HEK293 (cell line): ENCODE measurements around the gene NEURL4.

Experiments used
- GFI1B ChIP-seq: fragments of 450-650 bp; formaldehyde crosslinking; IDR thresholded peaks from 2 replicates; pipeline ENCODE4 v1.5.1; 2016; ENCODE audit warnings: missing biosample characterization, missing genetic modification characterization
- HOXD13 ChIP-seq: sonication (generic); formaldehyde crosslinking; IDR thresholded peaks from 2 replicates; pipeline ENCODE4 v1.8.0; 2022; ENCODE audit warnings: missing genetic modification reagents, borderline replicate concordance
- RBAK ChIP-seq: fragments of 450-650 bp; formaldehyde crosslinking; IDR thresholded peaks from 2 replicates; pipeline ENCODE4 v1.5.1; 2016; ENCODE audit warnings: missing biosample characterization, missing genetic modification characterization
- ZNF138 ChIP-seq: fragments of 450-650 bp; formaldehyde crosslinking; IDR thresholded peaks from 2 replicates; pipeline ENCODE4 v1.5.1; 2016; ENCODE audit warnings: missing biosample characterization, missing genetic modification characterization, borderline replicate concordance
- ZNF2 ChIP-seq: fragments of 450-650 bp; formaldehyde crosslinking; IDR thresholded peaks from 2 replicates; pipeline ENCODE4 v1.5.1; 2016; ENCODE audit warnings: missing biosample characterization, missing genetic modification characterization
- ZNF311 ChIP-seq: fragments of 450-650 bp; formaldehyde crosslinking; IDR thresholded peaks from 2 replicates; pipeline ENCODE4 v1.5.1; 2017; ENCODE audit warnings: missing biosample characterization, missing genetic modification characterization, borderline replicate concordance
- ZNF707 ChIP-seq: fragments of 450-650 bp; formaldehyde crosslinking; IDR thresholded peaks from 2 replicates; pipeline ENCODE4 v1.5.1; 2016; ENCODE audit warnings: missing biosample characterization, missing genetic modification characterization
- ZNF791 ChIP-seq: fragments of 450-650 bp; formaldehyde crosslinking; IDR thresholded peaks from 2 replicates; pipeline ENCODE4 v1.5.1; 2016; ENCODE audit warnings: missing biosample characterization, missing genetic modification characterization
- ZNF843 ChIP-seq: fragments of 450-650 bp; formaldehyde crosslinking; IDR thresholded peaks from 2 replicates; pipeline ENCODE4 v1.5.1; 2016; ENCODE audit warnings: missing biosample characterization, missing genetic modification characterization
- TF ChIP-seq, protein P1 (sequence below): fragments of 450-650 bp; formaldehyde crosslinking; IDR thresholded peaks from 2 replicates; pipeline ENCODE4 v1.5.1; 2016; ENCODE audit warnings: missing biosample characterization, missing genetic modification characterization
- TF ChIP-seq, protein P2 (sequence below): fragments of 450-650 bp; formaldehyde crosslinking; IDR thresholded peaks from 2 replicates; pipeline ENCODE4 v1.5.1; 2016; ENCODE audit warnings: missing biosample characterization, missing genetic modification characterization
- TF ChIP-seq, protein P3 (sequence below): fragments of 450-650 bp; formaldehyde crosslinking; IDR thresholded peaks from 2 replicates; pipeline ENCODE4 v1.5.1; 2016; ENCODE audit warnings: missing biosample characterization, missing genetic modification characterization
- TF ChIP-seq, protein P4 (sequence below): fragments of 450-650 bp; formaldehyde crosslinking; IDR thresholded peaks from 2 replicates; pipeline ENCODE4 v1.5.0; 2017; ENCODE audit warnings: missing biosample characterization, missing genetic modification characterization, borderline replicate concordance
- TF ChIP-seq, protein P5 (sequence below): fragments of 450-650 bp; formaldehyde crosslinking; IDR thresholded peaks from 2 replicates; pipeline ENCODE4 v1.5.1; 2017; ENCODE audit warnings: missing biosample characterization, missing genetic modification characterization
- TF ChIP-seq, protein P6 (sequence below): fragments of 450-650 bp; formaldehyde crosslinking; IDR thresholded peaks from 2 replicates; pipeline ENCODE4 v1.5.1; 2016; ENCODE audit warnings: missing biosample characterization, missing genetic modification characterization
- TF ChIP-seq, protein P7 (sequence below): sonication (generic); formaldehyde crosslinking; IDR thresholded peaks from 2 replicates; pipeline ENCODE4 v1.8.1; 2022; ENCODE audit warnings: mild to moderate bottlenecking, moderate library complexity, missing genetic modification reagents
- TF ChIP-seq, protein P8 (sequence below): fragments of 450-650 bp; formaldehyde crosslinking; conservative IDR thresholded peaks from 2 replicates; pipeline ENCODE4 v1.5.1; 2016; ENCODE audit warnings: low read depth, missing biosample characterization, missing genetic modification characterization

Gene NEURL4

DNA sequence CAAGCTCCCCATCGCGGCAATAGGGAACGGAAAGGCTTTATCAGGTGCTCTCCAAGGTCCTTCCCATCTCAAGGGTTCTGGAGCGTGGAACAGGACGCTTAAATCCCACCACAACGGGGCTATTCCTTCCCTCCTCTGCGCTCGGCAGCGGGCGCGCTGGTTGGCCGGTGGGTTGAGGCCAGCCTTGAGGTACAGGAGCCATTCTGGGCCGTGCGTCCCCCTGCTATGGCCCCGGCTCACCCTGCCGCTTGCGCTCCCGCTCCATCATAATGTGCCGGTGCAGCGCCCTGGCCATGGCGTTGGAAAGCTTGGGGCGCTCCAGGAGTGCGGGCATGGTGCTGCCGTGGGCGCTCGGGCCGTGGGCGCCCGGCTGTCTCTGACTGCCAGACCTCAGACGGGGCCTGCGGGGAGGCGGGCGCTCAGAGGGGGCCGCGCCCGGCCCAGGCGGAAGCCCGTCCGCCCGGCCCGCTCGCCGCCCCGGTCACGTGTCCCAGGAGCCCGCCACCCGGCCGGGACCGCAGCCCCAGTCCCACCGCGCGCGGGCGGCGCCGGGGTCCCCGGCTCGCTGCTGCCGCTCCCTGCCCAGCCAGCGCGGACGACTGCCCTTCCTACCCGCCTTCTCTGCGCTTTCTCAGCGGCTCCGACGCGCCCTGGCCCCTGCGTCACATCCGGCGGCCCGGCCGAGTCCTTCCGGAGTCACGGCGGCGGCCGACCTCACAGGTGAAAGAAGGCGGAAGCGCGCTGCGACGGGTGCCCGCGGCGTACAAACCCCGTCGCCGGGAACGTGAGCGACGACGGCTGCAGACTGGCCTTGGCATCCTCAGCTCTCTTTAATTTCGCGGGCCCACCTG lies 14.2 kb downstream of the NEURL4 start, which contains the start of gene GPS2 (continued):
- TF ChIP-seq, protein P1, sequence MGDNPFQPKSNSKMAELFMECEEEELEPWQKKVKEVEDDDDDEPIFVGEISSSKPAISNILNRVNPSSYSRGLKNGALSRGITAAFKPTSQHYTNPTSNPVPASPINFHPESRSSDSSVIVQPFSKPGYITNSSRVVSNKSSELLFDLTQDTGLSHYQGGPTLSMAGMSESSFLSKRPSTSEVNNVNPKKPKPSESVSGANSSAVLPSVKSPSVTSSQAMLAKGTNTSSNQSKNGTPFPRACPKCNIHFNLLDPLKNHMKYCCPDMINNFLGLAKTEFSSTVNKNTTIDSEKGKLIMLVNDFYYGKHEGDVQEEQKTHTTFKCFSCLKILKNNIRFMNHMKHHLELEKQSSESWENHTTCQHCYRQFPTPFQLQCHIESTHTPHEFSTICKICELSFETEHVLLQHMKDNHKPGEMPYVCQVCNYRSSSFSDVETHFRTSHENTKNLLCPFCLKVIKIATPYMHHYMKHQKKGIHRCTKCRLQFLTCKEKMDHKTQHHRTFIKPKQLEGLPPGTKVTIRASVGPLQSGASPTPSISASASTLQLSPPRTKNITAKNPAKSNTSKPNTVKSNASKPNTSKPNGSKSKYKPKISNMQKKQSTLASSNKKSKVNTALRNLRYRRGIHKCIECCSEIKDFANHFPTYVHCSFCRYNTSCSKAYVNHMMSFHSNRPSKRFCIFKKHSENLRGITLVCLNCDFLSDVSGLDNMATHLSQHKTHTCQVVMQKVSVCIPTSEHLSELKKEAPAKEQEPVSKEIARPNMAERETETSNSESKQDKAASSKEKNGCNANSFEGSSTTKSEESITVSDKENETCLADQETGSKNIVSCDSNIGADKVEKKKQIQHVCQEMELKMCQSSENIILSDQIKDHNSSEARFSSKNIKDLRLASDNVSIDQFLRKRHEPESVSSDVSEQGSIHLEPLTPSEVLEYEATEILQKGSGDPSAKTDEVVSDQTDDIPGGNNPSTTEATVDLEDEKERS (tag by site-specific recombination) = no peak
- TF ChIP-seq, protein P2, sequence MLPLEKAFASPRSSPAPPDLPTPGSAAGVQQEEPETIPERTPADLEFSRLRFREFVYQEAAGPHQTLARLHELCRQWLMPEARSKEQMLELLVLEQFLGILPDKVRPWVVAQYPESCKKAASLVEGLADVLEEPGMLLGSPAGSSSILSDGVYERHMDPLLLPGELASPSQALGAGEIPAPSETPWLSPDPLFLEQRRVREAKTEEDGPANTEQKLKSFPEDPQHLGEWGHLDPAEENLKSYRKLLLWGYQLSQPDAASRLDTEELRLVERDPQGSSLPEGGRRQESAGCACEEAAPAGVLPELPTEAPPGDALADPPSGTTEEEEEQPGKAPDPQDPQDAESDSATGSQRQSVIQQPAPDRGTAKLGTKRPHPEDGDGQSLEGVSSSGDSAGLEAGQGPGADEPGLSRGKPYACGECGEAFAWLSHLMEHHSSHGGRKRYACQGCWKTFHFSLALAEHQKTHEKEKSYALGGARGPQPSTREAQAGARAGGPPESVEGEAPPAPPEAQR = no peak
- no peak for TF ChIP-seq ZNF791 (tag by site-specific recombination)
- TF ChIP-seq, protein P3, sequence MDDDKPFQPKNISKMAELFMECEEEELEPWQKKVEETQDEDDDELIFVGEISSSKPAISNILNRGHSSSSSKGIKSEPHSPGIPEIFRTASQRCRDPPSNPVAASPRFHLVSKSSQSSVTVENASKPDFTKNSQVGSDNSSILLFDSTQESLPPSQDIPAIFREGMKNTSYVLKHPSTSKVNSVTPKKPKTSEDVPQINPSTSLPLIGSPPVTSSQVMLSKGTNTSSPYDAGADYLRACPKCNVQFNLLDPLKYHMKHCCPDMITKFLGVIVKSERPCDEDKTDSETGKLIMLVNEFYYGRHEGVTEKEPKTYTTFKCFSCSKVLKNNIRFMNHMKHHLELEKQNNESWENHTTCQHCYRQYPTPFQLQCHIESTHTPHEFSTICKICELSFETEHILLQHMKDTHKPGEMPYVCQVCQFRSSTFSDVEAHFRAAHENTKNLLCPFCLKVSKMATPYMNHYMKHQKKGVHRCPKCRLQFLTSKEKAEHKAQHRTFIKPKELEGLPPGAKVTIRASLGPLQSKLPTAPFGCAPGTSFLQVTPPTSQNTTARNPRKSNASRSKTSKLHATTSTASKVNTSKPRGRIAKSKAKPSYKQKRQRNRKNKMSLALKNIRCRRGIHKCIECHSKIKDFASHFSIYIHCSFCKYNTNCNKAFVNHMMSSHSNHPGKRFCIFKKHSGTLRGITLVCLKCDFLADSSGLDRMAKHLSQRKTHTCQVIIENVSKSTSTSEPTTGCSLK (tag by site-specific recombination) = no peak
- TF ChIP-seq RBAK (tag by site-specific recombination) = no peak
- no peak for TF ChIP-seq HOXD13
- TF ChIP-seq, protein P4, sequence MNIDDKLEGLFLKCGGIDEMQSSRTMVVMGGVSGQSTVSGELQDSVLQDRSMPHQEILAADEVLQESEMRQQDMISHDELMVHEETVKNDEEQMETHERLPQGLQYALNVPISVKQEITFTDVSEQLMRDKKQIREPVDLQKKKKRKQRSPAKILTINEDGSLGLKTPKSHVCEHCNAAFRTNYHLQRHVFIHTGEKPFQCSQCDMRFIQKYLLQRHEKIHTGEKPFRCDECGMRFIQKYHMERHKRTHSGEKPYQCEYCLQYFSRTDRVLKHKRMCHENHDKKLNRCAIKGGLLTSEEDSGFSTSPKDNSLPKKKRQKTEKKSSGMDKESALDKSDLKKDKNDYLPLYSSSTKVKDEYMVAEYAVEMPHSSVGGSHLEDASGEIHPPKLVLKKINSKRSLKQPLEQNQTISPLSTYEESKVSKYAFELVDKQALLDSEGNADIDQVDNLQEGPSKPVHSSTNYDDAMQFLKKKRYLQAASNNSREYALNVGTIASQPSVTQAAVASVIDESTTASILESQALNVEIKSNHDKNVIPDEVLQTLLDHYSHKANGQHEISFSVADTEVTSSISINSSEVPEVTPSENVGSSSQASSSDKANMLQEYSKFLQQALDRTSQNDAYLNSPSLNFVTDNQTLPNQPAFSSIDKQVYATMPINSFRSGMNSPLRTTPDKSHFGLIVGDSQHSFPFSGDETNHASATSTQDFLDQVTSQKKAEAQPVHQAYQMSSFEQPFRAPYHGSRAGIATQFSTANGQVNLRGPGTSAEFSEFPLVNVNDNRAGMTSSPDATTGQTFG (tag by site-specific recombination) = no peak
- TF ChIP-seq ZNF843 (tag by site-specific recombination) = no peak
- TF ChIP-seq, protein P5, sequence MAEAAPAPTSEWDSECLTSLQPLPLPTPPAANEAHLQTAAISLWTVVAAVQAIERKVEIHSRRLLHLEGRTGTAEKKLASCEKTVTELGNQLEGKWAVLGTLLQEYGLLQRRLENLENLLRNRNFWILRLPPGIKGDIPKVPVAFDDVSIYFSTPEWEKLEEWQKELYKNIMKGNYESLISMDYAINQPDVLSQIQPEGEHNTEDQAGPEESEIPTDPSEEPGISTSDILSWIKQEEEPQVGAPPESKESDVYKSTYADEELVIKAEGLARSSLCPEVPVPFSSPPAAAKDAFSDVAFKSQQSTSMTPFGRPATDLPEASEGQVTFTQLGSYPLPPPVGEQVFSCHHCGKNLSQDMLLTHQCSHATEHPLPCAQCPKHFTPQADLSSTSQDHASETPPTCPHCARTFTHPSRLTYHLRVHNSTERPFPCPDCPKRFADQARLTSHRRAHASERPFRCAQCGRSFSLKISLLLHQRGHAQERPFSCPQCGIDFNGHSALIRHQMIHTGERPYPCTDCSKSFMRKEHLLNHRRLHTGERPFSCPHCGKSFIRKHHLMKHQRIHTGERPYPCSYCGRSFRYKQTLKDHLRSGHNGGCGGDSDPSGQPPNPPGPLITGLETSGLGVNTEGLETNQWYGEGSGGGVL (tag by site-specific recombination) = peak; percentile 10; the same call in 1 of the 2 replicates
- no peak for TF ChIP-seq ZNF311 (tag by site-specific recombination)
- TF ChIP-seq, protein P6, sequence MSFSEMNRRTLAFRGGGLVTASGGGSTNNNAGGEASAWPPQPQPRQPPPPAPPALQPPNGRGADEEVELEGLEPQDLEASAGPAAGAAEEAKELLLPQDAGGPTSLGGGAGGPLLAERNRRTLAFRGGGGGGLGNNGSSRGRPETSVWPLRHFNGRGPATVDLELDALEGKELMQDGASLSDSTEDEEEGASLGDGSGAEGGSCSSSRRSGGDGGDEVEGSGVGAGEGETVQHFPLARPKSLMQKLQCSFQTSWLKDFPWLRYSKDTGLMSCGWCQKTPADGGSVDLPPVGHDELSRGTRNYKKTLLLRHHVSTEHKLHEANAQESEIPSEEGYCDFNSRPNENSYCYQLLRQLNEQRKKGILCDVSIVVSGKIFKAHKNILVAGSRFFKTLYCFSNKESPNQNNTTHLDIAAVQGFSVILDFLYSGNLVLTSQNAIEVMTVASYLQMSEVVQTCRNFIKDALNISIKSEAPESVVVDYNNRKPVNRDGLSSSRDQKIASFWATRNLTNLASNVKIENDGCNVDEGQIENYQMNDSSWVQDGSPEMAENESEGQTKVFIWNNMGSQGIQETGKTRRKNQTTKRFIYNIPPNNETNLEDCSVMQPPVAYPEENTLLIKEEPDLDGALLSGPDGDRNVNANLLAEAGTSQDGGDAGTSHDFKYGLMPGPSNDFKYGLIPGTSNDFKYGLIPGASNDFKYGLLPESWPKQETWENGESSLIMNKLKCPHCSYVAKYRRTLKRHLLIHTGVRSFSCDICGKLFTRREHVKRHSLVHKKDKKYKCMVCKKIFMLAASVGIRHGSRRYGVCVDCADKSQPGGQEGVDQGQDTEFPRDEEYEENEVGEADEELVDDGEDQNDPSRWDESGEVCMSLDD (tag by site-specific recombination) = peak; percentile 34; the same call in 1 of the 2 replicates
- TF ChIP-seq ZNF2 (tag by site-specific recombination) = no peak
- no peak for TF ChIP-seq ZNF138
- no peak for TF ChIP-seq GFI1B (tag by site-specific recombination)
- no peak for TF ChIP-seq ZNF707 (tag by site-specific recombination)
- TF ChIP-seq, protein P7, sequence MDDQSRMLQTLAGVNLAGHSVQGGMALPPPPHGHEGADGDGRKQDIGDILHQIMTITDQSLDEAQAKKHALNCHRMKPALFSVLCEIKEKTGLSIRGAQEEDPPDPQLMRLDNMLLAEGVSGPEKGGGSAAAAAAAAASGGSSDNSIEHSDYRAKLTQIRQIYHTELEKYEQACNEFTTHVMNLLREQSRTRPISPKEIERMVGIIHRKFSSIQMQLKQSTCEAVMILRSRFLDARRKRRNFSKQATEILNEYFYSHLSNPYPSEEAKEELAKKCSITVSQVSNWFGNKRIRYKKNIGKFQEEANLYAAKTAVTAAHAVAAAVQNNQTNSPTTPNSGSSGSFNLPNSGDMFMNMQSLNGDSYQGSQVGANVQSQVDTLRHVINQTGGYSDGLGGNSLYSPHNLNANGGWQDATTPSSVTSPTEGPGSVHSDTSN (CRISPR knock-in tag) = peak; percentile 55; the same call in 1 of the 2 replicates
- TF ChIP-seq, protein P8, sequence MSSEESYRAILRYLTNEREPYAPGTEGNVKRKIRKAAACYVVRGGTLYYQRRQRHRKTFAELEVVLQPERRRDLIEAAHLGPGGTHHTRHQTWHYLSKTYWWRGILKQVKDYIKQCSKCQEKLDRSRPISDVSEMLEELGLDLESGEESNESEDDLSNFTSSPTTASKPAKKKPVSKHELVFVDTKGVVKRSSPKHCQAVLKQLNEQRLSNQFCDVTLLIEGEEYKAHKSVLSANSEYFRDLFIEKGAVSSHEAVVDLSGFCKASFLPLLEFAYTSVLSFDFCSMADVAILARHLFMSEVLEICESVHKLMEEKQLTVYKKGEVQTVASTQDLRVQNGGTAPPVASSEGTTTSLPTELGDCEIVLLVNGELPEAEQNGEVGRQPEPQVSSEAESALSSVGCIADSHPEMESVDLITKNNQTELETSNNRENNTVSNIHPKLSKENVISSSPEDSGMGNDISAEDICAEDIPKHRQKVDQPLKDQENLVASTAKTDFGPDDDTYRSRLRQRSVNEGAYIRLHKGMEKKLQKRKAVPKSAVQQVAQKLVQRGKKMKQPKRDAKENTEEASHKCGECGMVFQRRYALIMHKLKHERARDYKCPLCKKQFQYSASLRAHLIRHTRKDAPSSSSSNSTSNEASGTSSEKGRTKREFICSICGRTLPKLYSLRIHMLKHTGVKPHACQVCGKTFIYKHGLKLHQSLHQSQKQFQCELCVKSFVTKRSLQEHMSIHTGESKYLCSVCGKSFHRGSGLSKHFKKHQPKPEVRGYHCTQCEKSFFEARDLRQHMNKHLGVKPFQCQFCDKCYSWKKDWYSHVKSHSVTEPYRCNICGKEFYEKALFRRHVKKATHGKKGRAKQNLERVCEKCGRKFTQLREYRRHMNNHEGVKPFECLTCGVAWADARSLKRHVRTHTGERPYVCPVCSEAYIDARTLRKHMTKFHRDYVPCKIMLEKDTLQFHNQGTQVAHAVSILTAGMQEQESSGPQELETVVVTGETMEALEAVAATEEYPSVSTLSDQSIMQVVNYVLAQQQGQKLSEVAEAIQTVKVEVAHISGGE (tag by site-specific recombination) = peak; percentile 95
